GM12892 (cell line): ENCODE results near the gene SMPX.

Source experiments
- DNase-seq: peaks from one replicate; pipeline ENCODE4 v3.0.0; 2011; ENCODE audit not compliant: insufficient read length
- FAIRE-seq: peaks from 2 replicates; lab custom pipeline; 2011; peaks lifted over from hg19 to GRCh38; lab: Jason Lieb, UNC
- POLR2A ChIP-seq: IDR thresholded peaks from 2 replicates; pipeline ENCODE4 v1.6.1; 2011; ENCODE audit warnings: low read depth, low read length, control low read depth
- POLR2AphosphoS5 ChIP-seq: IDR thresholded peaks from 2 replicates; pipeline ENCODE4 v1.6.1; 2011; ENCODE audit warnings: low read depth, low read length, control low read depth
- TAF1 ChIP-seq: IDR thresholded peaks from 2 replicates; pipeline ENCODE4 v1.6.1; 2011; ENCODE audit warnings: low read depth, mild to moderate bottlenecking, control low read depth, low read length, borderline replicate concordance

SMPX gene

GRCh38 chrX:21766101-21766500 is 8.2 kb upstream of the SMPX start:
- no peak for FAIRE-seq
- TF ChIP-seq TAF1 (no peak), POLR2A (no peak), POLR2AphosphoS5 (no peak)
- DNase-seq: no peak

- DNase-seq: no peak
- TF ChIP-seq POLR2AphosphoS5: no peak
- TF ChIP-seq POLR2A: no peak
- TF ChIP-seq TAF1: no peak
- FAIRE-seq: no peak
These were observed 6.1 kb upstream of the SMPX start for GRCh38 chrX:21764008-21764407.

GRCh38 chrX:21758488-21758887 is 572 bp upstream of the SMPX start:
- DNase-seq (no peak), FAIRE-seq (no peak)
- TF ChIP-seq TAF1: no peak
- TF ChIP-seq POLR2AphosphoS5: no peak

- FAIRE-seq (no peak), DNase-seq (no peak)
- TF ChIP-seq POLR2AphosphoS5 (no peak), TAF1 (no peak), POLR2A (no peak)
These were observed 959 bp downstream of the SMPX start for GRCh38 chrX:21756785-21757529.

- no peak for DNase-seq
- FAIRE-seq: no peak
- no peak for TF ChIP-seq TAF1
- no peak for TF ChIP-seq POLR2AphosphoS5
- no peak for TF ChIP-seq POLR2A
These were observed 8.0 kb downstream of the SMPX start for GRCh38 chrX:21749924-21750323.

- TF ChIP-seq POLR2A: no peak
- no peak for TF ChIP-seq POLR2AphosphoS5
- no peak for TF ChIP-seq TAF1
- no peak for FAIRE-seq
These were observed 9.7 kb downstream of the SMPX start for GRCh38 chrX:21748235-21748634.

GRCh38 chrX:21747558-21747957 is 10.4 kb downstream of the SMPX start:
- DNase-seq: no peak
- TF ChIP-seq POLR2AphosphoS5: no peak
- no peak for FAIRE-seq

More at GRCh38 chrX:21748235-21748634, 9.7 kb downstream of the SMPX start:
- no peak for DNase-seq

GRCh38 chrX:21745756-21746155 is 12.2 kb downstream of the SMPX start:
- DNase-seq: no peak
- peak; percentile 88 for FAIRE-seq
- TF ChIP-seq POLR2AphosphoS5: no peak
- TF ChIP-seq POLR2A: no peak
- TF ChIP-seq TAF1: no peak

- FAIRE-seq (no peak), DNase-seq (no peak)
- no peak for TF ChIP-seq POLR2A
- TF ChIP-seq POLR2AphosphoS5: no peak
- no peak for TF ChIP-seq TAF1
These were observed 13.2 kb downstream of the SMPX start for GRCh38 chrX:21744721-21745120.

GRCh38 chrX:21744060-21744459 is 13.9 kb downstream of the SMPX start:
- no peak for FAIRE-seq
- no peak for DNase-seq
- no peak for TF ChIP-seq POLR2AphosphoS5
- no peak for TF ChIP-seq TAF1
- TF ChIP-seq POLR2A: no peak

GRCh38 chrX:21741869-21742701 is 15.8 kb downstream of the SMPX start:
- no peak for DNase-seq
- FAIRE-seq: no peak
- TF ChIP-seq POLR2A: no peak
- TF ChIP-seq TAF1: no peak
- TF ChIP-seq POLR2AphosphoS5: no peak

GRCh38 chrX:21741364-21741763 is 16.6 kb downstream of the SMPX start:
- TF ChIP-seq POLR2AphosphoS5 (no peak), POLR2A (no peak), TAF1 (no peak)
- no peak for DNase-seq
- no peak for FAIRE-seq
